Measurements from ENCODE around the gene AGBL1.

AGBL1 gene

GRCh38 chr15:86481720-86482119, 402.0 kb downstream of the AGBL1 start:
- H3K36me3 Mint-ChIP-seq (ENCODE audit: low read depth): no peaks in the 10 kb centered on the region
- no peaks in the 10 kb centered on the region for H3K4me1 Mint-ChIP-seq
- H3K4me3 Mint-ChIP-seq: no peak overlapping the region
- peaks cover 4% of the 10 kb centered on the region for H3K27me3 Mint-ChIP-seq (ENCODE audit: low read depth)
- no peak overlapping the region for H3K27ac Mint-ChIP-seq
- H3K9me3 Mint-ChIP-seq: no peaks in the 10 kb centered on the region
- no peak for TF ChIP-seq CTCF (IDR thresholded peaks at IDR 0.05; ENCODE audit: unreplicated experiment in 3 of 3)

- Mint-ChIP-seq H3K27ac (no peak overlapping the region), H3K9me3 (no peaks in the 10 kb centered on the region), H3K36me3 (ENCODE audit: low read depth) (no peaks in the 10 kb centered on the region), H3K4me3 (no peak overlapping the region), H3K27me3 (ENCODE audit: low read depth) (peaks cover 4% of the 10 kb centered on the region), H3K4me1 (no peaks in the 10 kb centered on the region)
- TF ChIP-seq CTCF (IDR thresholded peaks at IDR 0.05; ENCODE audit: unreplicated experiment in 3 of 3): no peak
These were observed 404.3 kb downstream of the AGBL1 start for GRCh38 chr15:86483936-86484335.

GRCh38 chr15:86488046-86488445, 408.4 kb downstream of the AGBL1 start:
- Mint-ChIP-seq H3K27me3 (ENCODE audit: low read depth) (peaks cover 4% of the 10 kb centered on the region), H3K27ac (no peak overlapping the region), H3K4me3 (no peak overlapping the region), H3K4me1 (no peaks in the 10 kb centered on the region), H3K36me3 (ENCODE audit: low read depth) (no peaks in the 10 kb centered on the region), H3K9me3 (no peaks in the 10 kb centered on the region)
- TF ChIP-seq CTCF (IDR thresholded peaks at IDR 0.05; ENCODE audit: unreplicated experiment in 3 of 3): no peak

GRCh38 chr15:86489981-86490380, 410.3 kb downstream of the AGBL1 start:
- no peaks in the 10 kb centered on the region for H3K4me1 Mint-ChIP-seq
- peaks cover 6% of the 10 kb centered on the region for H3K27me3 Mint-ChIP-seq (ENCODE audit: low read depth)
- no peak for TF ChIP-seq CTCF (IDR thresholded peaks at IDR 0.05; ENCODE audit: unreplicated experiment in 3 of 3)
- H3K27ac Mint-ChIP-seq: no peak overlapping the region
- no peak overlapping the region for H3K4me3 Mint-ChIP-seq
- no peaks in the 10 kb centered on the region for H3K9me3 Mint-ChIP-seq
- no peaks in the 10 kb centered on the region for H3K36me3 Mint-ChIP-seq (ENCODE audit: low read depth)

GRCh38 chr15:86491118-86491517, 411.4 kb downstream of the AGBL1 start:
- no peak for TF ChIP-seq CTCF (IDR thresholded peaks at IDR 0.05; ENCODE audit: unreplicated experiment in 3 of 3)
- no peak overlapping the region for H3K4me3 Mint-ChIP-seq
- no peaks in the 10 kb centered on the region for H3K4me1 Mint-ChIP-seq
- H3K9me3 Mint-ChIP-seq: no peaks in the 10 kb centered on the region
- no peaks in the 10 kb centered on the region for H3K36me3 Mint-ChIP-seq (ENCODE audit: low read depth)
- peaks cover 6% of the 10 kb centered on the region for H3K27me3 Mint-ChIP-seq (ENCODE audit: low read depth)
- no peak overlapping the region for H3K27ac Mint-ChIP-seq

GRCh38 chr15:86493884-86494283, 414.2 kb downstream of the AGBL1 start:
- Mint-ChIP-seq H3K27me3 (ENCODE audit: low read depth) (peaks cover 6% of the 10 kb centered on the region), H3K4me1 (no peaks in the 10 kb centered on the region), H3K27ac (no peak overlapping the region), H3K4me3 (no peak overlapping the region), H3K36me3 (ENCODE audit: low read depth) (no peaks in the 10 kb centered on the region), H3K9me3 (no peaks in the 10 kb centered on the region)
- TF ChIP-seq CTCF (IDR thresholded peaks at IDR 0.05; ENCODE audit: unreplicated experiment in 3 of 3): no peak

Measured in nephron (organoid).